22Rv1 (cell line): ENCODE results near the gene ACSBG1.

ENCODE experiments used
- CTCF ChIP-seq: fragments of 450-650 bp; IDR thresholded peaks from 2 replicates; pipeline ENCODE4 v1.5.1; 2017; ENCODE audit warnings: mild to moderate bottlenecking
- ZFX ChIP-seq: fragments of 450-650 bp; IDR thresholded peaks from 2 replicates; pipeline ENCODE4 v1.6.1; 2017; ENCODE audit warnings: antibody characterized with exemption, borderline replicate concordance

GRCh38 chr15:78266806-78267205 is 32.4 kb upstream of the ACSBG1 start:
- no peak for TF ChIP-seq CTCF
- no peak for TF ChIP-seq ZFX
